ENCODE results near the gene CCIN.
A peak's percentile ranks its signal among the peaks of the same experiment; 100 is the strongest.

Gene CCIN

DNA sequence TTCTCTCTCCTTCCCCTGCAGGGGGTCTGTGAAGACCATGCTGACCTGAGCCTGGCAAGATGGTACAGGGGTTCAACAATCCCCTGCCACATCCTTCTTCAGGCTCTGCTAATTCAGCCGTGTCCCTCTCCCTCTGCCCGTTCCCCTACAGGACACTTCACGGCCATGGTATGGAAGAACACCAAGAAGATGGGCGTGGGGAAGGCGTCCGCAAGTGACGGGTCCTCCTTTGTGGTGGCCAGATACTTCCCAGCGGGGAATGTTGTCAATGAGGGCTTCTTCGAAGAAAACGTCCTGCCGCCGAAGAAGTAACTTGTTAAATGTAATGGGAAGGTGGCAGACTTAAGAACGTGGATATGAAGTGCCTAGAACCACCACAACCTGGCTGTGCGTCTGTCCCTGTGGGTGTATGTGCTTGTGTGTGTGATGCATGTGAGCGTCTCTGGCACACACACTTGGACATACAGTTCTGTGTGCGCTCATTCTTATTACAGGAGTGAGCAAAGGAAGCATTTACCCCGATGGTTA lies 6.9 kb upstream of the CCIN start:
- Histone ChIP-seq H3K36me3 (ENCODE audit: low read depth) (no peaks in the 10 kb centered on the region), H3K27ac (ENCODE audit: poor library complexity, severe bottlenecking) (peak overlapping the region; percentile 48), H3K27me3 (ENCODE audit: insufficient read depth, poor library complexity, severe bottlenecking) (no peaks in the 10 kb centered on the region), H3K4me1 (ENCODE audit: insufficient read depth, poor library complexity, severe bottlenecking) (peaks cover 14% of the 10 kb centered on the region), H3K9me3 (ENCODE audit: severe bottlenecking) (no peaks in the 10 kb centered on the region), H3K4me3 (ENCODE audit: severe bottlenecking) (no peak overlapping the region)
- DNase-seq (ENCODE audit: low spot score) (no peak), ATAC-seq (ENCODE audit: low read depth) (no peak)
- TF ChIP-seq, protein P1, sequence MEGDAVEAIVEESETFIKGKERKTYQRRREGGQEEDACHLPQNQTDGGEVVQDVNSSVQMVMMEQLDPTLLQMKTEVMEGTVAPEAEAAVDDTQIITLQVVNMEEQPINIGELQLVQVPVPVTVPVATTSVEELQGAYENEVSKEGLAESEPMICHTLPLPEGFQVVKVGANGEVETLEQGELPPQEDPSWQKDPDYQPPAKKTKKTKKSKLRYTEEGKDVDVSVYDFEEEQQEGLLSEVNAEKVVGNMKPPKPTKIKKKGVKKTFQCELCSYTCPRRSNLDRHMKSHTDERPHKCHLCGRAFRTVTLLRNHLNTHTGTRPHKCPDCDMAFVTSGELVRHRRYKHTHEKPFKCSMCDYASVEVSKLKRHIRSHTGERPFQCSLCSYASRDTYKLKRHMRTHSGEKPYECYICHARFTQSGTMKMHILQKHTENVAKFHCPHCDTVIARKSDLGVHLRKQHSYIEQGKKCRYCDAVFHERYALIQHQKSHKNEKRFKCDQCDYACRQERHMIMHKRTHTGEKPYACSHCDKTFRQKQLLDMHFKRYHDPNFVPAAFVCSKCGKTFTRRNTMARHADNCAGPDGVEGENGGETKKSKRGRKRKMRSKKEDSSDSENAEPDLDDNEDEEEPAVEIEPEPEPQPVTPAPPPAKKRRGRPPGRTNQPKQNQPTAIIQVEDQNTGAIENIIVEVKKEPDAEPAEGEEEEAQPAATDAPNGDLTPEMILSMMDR (IDR thresholded peaks at IDR 0.05; ENCODE audit: poor library complexity, severe bottlenecking) = no peak

DNA sequence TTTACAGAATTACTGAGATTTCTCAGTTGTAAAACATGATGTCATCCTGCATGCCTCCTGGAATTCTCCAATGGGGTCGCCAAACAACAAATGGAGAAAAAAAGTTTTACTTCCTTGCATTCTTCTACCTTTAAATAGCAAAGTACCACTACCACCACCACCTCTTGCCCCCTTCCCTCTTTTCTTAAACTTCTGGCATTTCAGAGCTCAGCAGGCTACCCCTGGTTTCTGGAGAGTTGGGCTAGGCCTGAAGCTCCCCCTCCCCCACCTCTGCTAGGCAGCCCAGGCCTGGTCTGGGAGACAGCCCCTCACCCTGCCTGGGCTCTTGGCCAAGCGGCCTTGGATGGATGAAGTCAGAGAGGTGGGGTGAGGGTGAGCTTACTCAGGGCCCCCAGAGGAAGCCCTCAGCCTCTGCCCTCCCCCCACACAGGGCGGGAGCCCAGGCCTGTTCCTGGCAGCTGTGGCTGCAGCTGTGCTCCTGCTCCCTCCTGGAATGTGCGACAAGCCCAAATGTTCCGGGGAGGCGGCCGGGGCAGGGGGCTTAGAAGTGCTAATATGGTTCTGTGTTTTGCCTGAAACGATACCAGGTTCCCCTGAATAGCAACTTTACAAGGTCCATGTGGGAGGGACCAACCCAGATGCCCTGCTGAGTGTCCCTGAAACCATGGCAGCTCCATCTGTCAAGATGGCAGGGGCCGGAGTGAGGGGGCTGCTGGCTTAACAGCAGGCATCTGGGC lies 6.0 kb upstream of the CCIN start:
- Histone ChIP-seq H3K4me1 (ENCODE audit: insufficient read depth, poor library complexity, severe bottlenecking) (peaks cover 14% of the 10 kb centered on the region), H3K27ac (ENCODE audit: poor library complexity, severe bottlenecking) (peak overlapping the region; percentile 48), H3K36me3 (ENCODE audit: low read depth) (no peaks in the 10 kb centered on the region), H3K9me3 (ENCODE audit: severe bottlenecking) (no peaks in the 10 kb centered on the region), H3K27me3 (ENCODE audit: insufficient read depth, poor library complexity, severe bottlenecking) (no peaks in the 10 kb centered on the region), H3K4me3 (ENCODE audit: severe bottlenecking) (no peak overlapping the region)
- peak; percentile 5; the same call in 1 of the 3 replicates for ATAC-seq (ENCODE audit: low read depth)
- no peak for DNase-seq (ENCODE audit: low spot score)
- TF ChIP-seq, protein P1 (IDR thresholded peaks at IDR 0.05; ENCODE audit: poor library complexity, severe bottlenecking) = no peak

DNA sequence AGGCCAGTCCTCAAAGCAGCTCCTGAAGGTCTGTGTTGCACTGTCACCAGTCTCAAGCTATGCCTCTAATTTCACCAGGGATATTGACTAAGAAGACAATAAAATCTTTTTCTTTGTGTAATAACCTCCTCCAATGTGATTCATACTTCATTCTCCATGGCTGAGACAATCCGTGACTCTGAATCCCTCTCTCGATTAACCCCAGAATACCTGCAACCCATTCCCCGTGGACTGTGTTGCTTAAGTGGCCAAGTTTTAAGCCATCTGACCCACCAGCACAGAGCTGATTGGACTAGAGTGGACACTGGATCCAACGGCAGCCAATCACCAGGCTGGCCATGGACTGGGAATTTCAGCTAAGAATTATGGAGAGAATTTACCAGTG lies 5.4 kb upstream of the CCIN start:
- DNase-seq (ENCODE audit: low spot score) (no peak), ATAC-seq (ENCODE audit: low read depth) (peak; percentile 28; the same call in 1 of the 3 replicates)
- peak overlapping the region; percentile 48 for H3K27ac ChIP-seq (ENCODE audit: poor library complexity, severe bottlenecking)
- H3K27me3 ChIP-seq (ENCODE audit: insufficient read depth, poor library complexity, severe bottlenecking) = no peaks in the 10 kb centered on the region
- H3K36me3 ChIP-seq (ENCODE audit: low read depth) = no peaks in the 10 kb centered on the region
- no peaks in the 10 kb centered on the region for H3K9me3 ChIP-seq (ENCODE audit: severe bottlenecking)
- TF ChIP-seq, protein P1 (IDR thresholded peaks at IDR 0.05; ENCODE audit: poor library complexity, severe bottlenecking) = no peak
- H3K4me3 ChIP-seq (ENCODE audit: severe bottlenecking) = no peak overlapping the region
- H3K4me1 ChIP-seq (ENCODE audit: insufficient read depth, poor library complexity, severe bottlenecking) = peaks cover 14% of the 10 kb centered on the region

DNA sequence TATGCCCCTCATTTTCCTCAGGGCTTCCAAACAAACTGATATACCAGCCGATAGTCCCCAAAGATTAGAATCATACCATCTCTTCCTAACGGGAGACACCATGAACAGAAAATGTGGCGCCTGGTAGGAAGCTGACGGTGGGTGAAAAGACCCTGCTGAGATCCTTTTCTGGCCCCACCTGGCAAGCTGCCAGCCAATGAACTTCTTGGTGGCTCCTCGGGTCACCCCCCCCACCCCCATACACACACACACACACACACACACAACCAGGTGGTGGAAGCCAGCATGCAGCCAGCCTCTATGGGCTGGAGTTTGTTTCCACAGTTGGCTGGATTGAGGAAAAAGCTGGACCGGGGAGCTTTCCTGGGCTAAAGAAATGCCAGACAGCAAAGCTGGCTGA lies 4.8 kb upstream of the CCIN start:
- Histone ChIP-seq H3K27me3 (ENCODE audit: insufficient read depth, poor library complexity, severe bottlenecking) (no peaks in the 10 kb centered on the region), H3K4me1 (ENCODE audit: insufficient read depth, poor library complexity, severe bottlenecking) (peaks cover 14% of the 10 kb centered on the region), H3K27ac (ENCODE audit: poor library complexity, severe bottlenecking) (peak overlapping the region; percentile 48), H3K9me3 (ENCODE audit: severe bottlenecking) (no peaks in the 10 kb centered on the region), H3K36me3 (ENCODE audit: low read depth) (no peaks in the 10 kb centered on the region), H3K4me3 (ENCODE audit: severe bottlenecking) (no peak overlapping the region)
- DNase-seq (ENCODE audit: low spot score) (no peak), ATAC-seq (ENCODE audit: low read depth) (no peak)
- TF ChIP-seq, protein P1 (IDR thresholded peaks at IDR 0.05; ENCODE audit: poor library complexity, severe bottlenecking) = no peak

DNA sequence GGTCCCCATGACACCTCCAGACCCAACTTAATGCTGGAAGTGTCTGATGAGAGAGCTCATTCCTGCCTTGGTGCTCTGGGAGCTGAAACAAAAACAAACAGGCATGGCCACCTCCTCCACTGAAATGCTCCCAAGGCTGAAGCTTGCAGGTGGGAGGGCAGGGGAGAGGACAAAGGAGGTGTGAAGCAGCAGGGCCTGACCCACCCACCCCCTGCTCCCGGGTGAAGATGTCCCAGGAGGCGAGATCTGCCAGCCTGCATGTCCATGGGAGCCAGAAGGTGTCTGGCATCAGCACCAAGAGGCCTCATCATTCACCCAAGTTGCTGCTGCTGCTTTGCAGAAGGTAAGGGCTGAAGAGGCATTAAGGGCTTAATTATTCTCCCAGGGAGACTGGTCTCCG lies 4.2 kb upstream of the CCIN start:
- no peaks in the 10 kb centered on the region for H3K36me3 ChIP-seq (ENCODE audit: low read depth)
- ATAC-seq (ENCODE audit: low read depth) (no peak), DNase-seq (ENCODE audit: low spot score) (no peak)
- H3K27ac ChIP-seq (ENCODE audit: poor library complexity, severe bottlenecking) = no peak overlapping the region
- TF ChIP-seq, protein P1 (IDR thresholded peaks at IDR 0.05; ENCODE audit: poor library complexity, severe bottlenecking) = no peak
- H3K4me3 ChIP-seq (ENCODE audit: severe bottlenecking) = no peak overlapping the region
- no peaks in the 10 kb centered on the region for H3K9me3 ChIP-seq (ENCODE audit: severe bottlenecking)
- H3K27me3 ChIP-seq (ENCODE audit: insufficient read depth, poor library complexity, severe bottlenecking) = no peaks in the 10 kb centered on the region
- peaks cover 14% of the 10 kb centered on the region for H3K4me1 ChIP-seq (ENCODE audit: insufficient read depth, poor library complexity, severe bottlenecking)

Measured in RWPE2 (cell line).